IMR-90 (cell line): ENCODE data around the gene DDX24. TPM values are rescaled to one million over a fixed set of nuclear protein-coding genes. Genes with fewer than 3 reads are reported as not detected.

ENCODE experiments used
- ATAC-seq: fragments of 200-7000 bp; cut with Tn5 transposase; 2 replicates; pipeline ENCODE4 v1.9.1; 2020; ENCODE audit warnings: low read depth, mild to moderate bottlenecking, moderate library complexity
- BruUV-seq: library from RNA; stranded (reverse); fragments of 400-500 nt; replicated peaks from 2 replicates; lab custom pipeline; 2021; lab: Mats Ljungman, UMichigan
- CTCF ChIA-PET: fragments of 300-600 bp; formaldehyde crosslinking; extraction: SDS; loops from one replicate; lab custom pipeline; 2021; ENCODE audit warnings: antibody characterized with exemption; lab: Yijun Ruan, JAX
- POLR2A ChIA-PET: fragments of 300-600 bp; sonication (Branson Sonifier 250); formaldehyde crosslinking; loops from one replicate; lab custom pipeline; 2022; ENCODE audit warnings: antibody characterized with exemption; ENCODE audit not compliant: unreplicated experiment; lab: Charles Lee
- DNase-seq: peaks from one replicate; pipeline ENCODE4 v3.0.0; 2013
- H2AFZ ChIP-seq: replicated peaks from 2 replicates; pipeline ENCODE3; 2013; ENCODE audit warnings: low read length, mild to moderate bottlenecking; ENCODE audit not compliant: poor library complexity
- H2AK5ac ChIP-seq: 2 replicates; pipeline ENCODE4 v1.6.1; 2013; ENCODE audit warnings: low read depth, low read length, inconsistent platforms
- H2AK9ac ChIP-seq: replicated peaks from 2 replicates; pipeline ENCODE3; 2013; ENCODE audit warnings: mild to moderate bottlenecking, low read depth, low read length, moderate library complexity; ENCODE audit not compliant: poor library complexity
- H2BK120ac ChIP-seq: 2 replicates; pipeline ENCODE4 v1.6.1; 2013; ENCODE audit warnings: low read depth, low read length, inconsistent platforms
- H2BK15ac ChIP-seq: 3 replicates; pipeline ENCODE4 v1.6.1; 2013; ENCODE audit warnings: low read depth, low read length, inconsistent platforms
- H2BK20ac ChIP-seq: 2 replicates; pipeline ENCODE4 v1.6.1; 2013; ENCODE audit warnings: low read depth, mild to moderate bottlenecking, inconsistent platforms, low read length, moderate library complexity
- H2BK5ac ChIP-seq: 2 replicates; pipeline ENCODE4 v1.6.1; 2013; ENCODE audit warnings: mild to moderate bottlenecking, low read depth, low read length, inconsistent platforms; ENCODE audit not compliant: poor library complexity, severe bottlenecking
- H3K14ac ChIP-seq: replicated peaks from 2 replicates; pipeline ENCODE4 v1.6.1; 2013; ENCODE audit warnings: low read depth, low read length, inconsistent platforms
- H3K18ac ChIP-seq: 2 replicates; pipeline ENCODE4 v1.6.1; 2013; ENCODE audit warnings: low read depth, low read length, control low read depth
- H3K23ac ChIP-seq: 2 replicates; pipeline ENCODE4 v1.6.1; 2013; ENCODE audit warnings: low read depth, low read length, inconsistent platforms
- H3K27ac ChIP-seq: 2 replicates; pipeline ENCODE4 v1.5.1; 2013; ENCODE audit warnings: mild to moderate bottlenecking, control low read depth, low read length; ENCODE audit not compliant: insufficient read depth
- H3K27me3 ChIP-seq: 2 replicates; pipeline ENCODE4 v1.6.1; 2013; ENCODE audit warnings: low read length; ENCODE audit not compliant: control insufficient read depth, insufficient read depth
- H3K36me3 ChIP-seq: 2 replicates; pipeline ENCODE4 v1.6.1; 2013; ENCODE audit warnings: low read length, mixed read lengths; ENCODE audit not compliant: control insufficient read depth, insufficient read depth
- H3K4ac ChIP-seq: 2 replicates; pipeline ENCODE4 v1.6.1; 2013; ENCODE audit warnings: low read depth, low read length, inconsistent platforms
- H3K4me1 ChIP-seq: 2 replicates; pipeline ENCODE4 v1.6.1; 2013; ENCODE audit warnings: low read length, mixed read lengths; ENCODE audit not compliant: control insufficient read depth, insufficient read depth
- H3K4me2 ChIP-seq: 2 replicates; pipeline ENCODE4 v1.6.1; 2013; ENCODE audit warnings: low read depth, mild to moderate bottlenecking, control low read depth, low read length, moderate library complexity
- H3K4me3 ChIP-seq: 2 replicates; pipeline ENCODE4 v1.5.1; 2013; ENCODE audit warnings: low read depth, mild to moderate bottlenecking, control low read depth, low read length, moderate library complexity; ENCODE audit not compliant: insufficient read depth
- H3K56ac ChIP-seq: 2 replicates; pipeline ENCODE4 v1.6.1; 2013; ENCODE audit warnings: low read length, inconsistent platforms; ENCODE audit not compliant: insufficient read depth; ENCODE audit errors: extremely low read depth
- H3K79me1 ChIP-seq, 2 experiments: 2 replicates each; pipeline ENCODE4 v1.6.1; 2013; ENCODE audit warnings: low read length in 2 of 2, inconsistent platforms in 1 of 2, low read depth in 1 of 2
- H3K9ac ChIP-seq: 2 replicates; pipeline ENCODE4 v1.6.1; 2013; ENCODE audit warnings: low read depth, low read length, control low read depth
- H3K9me1 ChIP-seq: 2 replicates; pipeline ENCODE4 v1.6.1; 2013; ENCODE audit warnings: low read length, inconsistent platforms; ENCODE audit not compliant: insufficient read depth
- H3K9me3 ChIP-seq: 2 replicates; pipeline ENCODE4 v1.6.1; 2013; ENCODE audit warnings: low read length; ENCODE audit not compliant: control insufficient read depth, insufficient read depth
- H4K20me1 ChIP-seq: 2 replicates; pipeline ENCODE4 v1.6.1; 2013; ENCODE audit warnings: low read length, inconsistent platforms; ENCODE audit not compliant: insufficient read depth
- H4K5ac ChIP-seq: 2 replicates; pipeline ENCODE4 v1.6.1; 2013; ENCODE audit warnings: mild to moderate bottlenecking, low read depth, low read length, control low read depth
- H4K8ac ChIP-seq, 2 experiments: 2 replicates each; pipeline ENCODE4 v1.6.1; 2013; ENCODE audit warnings: low read depth in 2 of 2, low read length in 2 of 2, control low read depth in 1 of 2, inconsistent platforms in 1 of 2
- H4K91ac ChIP-seq: 2 replicates; pipeline ENCODE4 v1.6.1; 2013; ENCODE audit warnings: low read depth, low read length, inconsistent platforms; ENCODE audit not compliant: insufficient read depth
- BHLHE40 ChIP-seq: fragments of 150-350 bp; IDR thresholded peaks from 2 replicates; pipeline ENCODE4 v1.6.1; 2016; ENCODE audit warnings: mild to moderate bottlenecking, low read depth, low read length
- CEBPB ChIP-seq: IDR thresholded peaks from 2 replicates; pipeline ENCODE4 v1.6.1; 2012; ENCODE audit warnings: low read depth, low read length, improper control_type of control experiment
- CHD1 ChIP-seq: IDR thresholded peaks from 2 replicates; pipeline ENCODE4 v1.6.1; 2012; ENCODE audit warnings: low read depth, low read length, improper control_type of control experiment
- CTCF ChIP-seq: conservative IDR thresholded peaks from 2 replicates; pipeline ENCODE4 v1.5.1; 2012; ENCODE audit warnings: mild to moderate bottlenecking, low read depth, low read length, improper control_type of control experiment
- FOS ChIP-seq: fragments of 150-350 bp; IDR thresholded peaks from 2 replicates; pipeline ENCODE4 v1.6.1; 2016; ENCODE audit warnings: low read depth, low read length
- MAZ ChIP-seq: IDR thresholded peaks from 2 replicates; pipeline ENCODE4 v1.6.1; 2012; ENCODE audit warnings: low read depth, mild to moderate bottlenecking, low read length, improper control_type of control experiment, moderate library complexity, borderline replicate concordance
- POLR2A ChIP-seq: IDR thresholded peaks from 2 replicates; pipeline ENCODE4 v1.6.1; 2012; ENCODE audit warnings: mild to moderate bottlenecking, low read depth, low read length
- RAD21 ChIP-seq: IDR thresholded peaks from 2 replicates; pipeline ENCODE4 v1.6.1; 2012; ENCODE audit warnings: low read length, improper control_type of control experiment
- RCOR1 ChIP-seq: IDR thresholded peaks from 2 replicates; pipeline ENCODE4 v1.6.1; 2012; ENCODE audit warnings: mild to moderate bottlenecking, low read length, improper control_type of control experiment; ENCODE audit not compliant: insufficient replicate concordance
- RFX5 ChIP-seq: IDR thresholded peaks from 2 replicates; pipeline ENCODE4 v1.8.0; 2012; ENCODE audit warnings: low read depth, mild to moderate bottlenecking, low read length, moderate library complexity
- WGBS, 2 experiments: methylation state at CpG; one replicate each; pipeline versions ENCODE4 v1.1.5 to v1.1.7; 2013; ENCODE audit warnings: missing lambda C conversion rate in 2 of 2; ENCODE audit not compliant: insufficient read length in 1 of 2; ENCODE audit errors: extremely low coverage in 2 of 2; 5-methylcytosine and 5-hydroxymethylcytosine counted together
- dilution Hi-C: fragments of 300-500 bp; cut with HindIII; formaldehyde crosslinking; loops from one replicate; pipeline ENCODE4 v1.14.3; 2018; ENCODE audit warnings: low sequenced_read_pairs; ENCODE audit not compliant: unreplicated experiment
- in situ Hi-C: fragments of 300-500 bp; cut with MboI; formaldehyde crosslinking; loops from 3 replicates; pipeline ENCODE4 v1.14.3; 2019; ENCODE audit warnings: low sequenced_read_pairs, inconsistent platforms, mixed read lengths
- intact Hi-C: fragments of 100-400 bp; cut with micrococcal nuclease; formaldehyde crosslinking; loops from 2 replicates; pipeline ENCODE4 v1.10.0; 2022
- polyA plus RNA-seq, 3 experiments: library from polyadenylated mRNA; depleted of rRNA; stranded (reverse); fragments of >200 nt; gene quantifications; 2 replicates each; pipeline ENCODE4 v1.2.3, GENCODE V29; 2012; ENCODE audit warnings: low replicate concordance in 1 of 3
- total RNA-seq: library from RNA; depleted of rRNA; stranded (reverse); fragments of >200 nt; gene quantifications from 2 replicates; pipeline ENCODE4 v1.2.3, GENCODE V29; 2012
- TF ChIP-seq, protein P1 (sequence below): fragments of 150-350 bp; IDR thresholded peaks from 2 replicates; pipeline ENCODE4 v1.6.1; 2016; ENCODE audit warnings: low read depth, mild to moderate bottlenecking, low read length, moderate library complexity, borderline replicate concordance

Gene DDX24
- total and polyA plus RNA-seq, 2 of the 4 experiments (the other 2 are of a cell fraction): 134 to 155 TPM

DNA sequence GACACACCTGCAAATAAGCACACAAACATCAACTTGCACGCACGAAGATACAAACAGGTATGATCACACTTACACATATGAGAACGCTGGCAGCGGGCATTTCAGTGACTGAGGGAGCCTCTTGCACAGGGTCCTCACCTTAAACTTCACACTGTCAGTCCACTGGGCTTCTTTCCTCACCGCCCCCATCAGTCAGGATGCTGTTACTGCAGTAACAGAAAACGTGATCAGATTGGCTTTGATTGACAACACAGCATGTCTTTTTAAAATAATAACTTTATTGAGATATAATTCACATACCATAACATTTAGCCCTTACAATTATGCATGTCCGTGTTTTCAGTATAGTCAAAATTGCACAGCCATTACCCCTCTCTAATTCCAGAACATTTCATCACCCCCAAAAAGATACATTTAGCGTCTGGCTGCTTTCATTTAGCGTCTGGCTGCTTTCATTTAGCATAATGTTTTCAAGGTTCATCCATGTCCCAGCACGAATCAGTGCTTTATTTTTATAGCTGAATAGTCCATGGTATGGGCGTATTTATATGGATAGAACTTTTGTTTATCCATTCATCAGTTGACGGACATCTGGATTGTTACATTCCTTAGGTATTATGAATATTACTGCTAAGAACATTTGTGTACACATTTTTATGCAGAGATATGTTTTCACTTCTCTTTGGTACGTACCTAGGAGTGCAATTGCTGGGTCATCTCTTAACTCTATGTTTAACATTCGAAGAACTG is 75.5 kb downstream of the DDX24 start:
- TF ChIP-seq POLR2A (no peak), RFX5 (no peak), CTCF (peak; percentile 36), CEBPB (no peak), BHLHE40 (no peak; the same call in 1 of the 2 replicates), FOS (no peak), RAD21 (peak; percentile 23; the same call in 1 of the 2 replicates), RCOR1 (no peak), MAZ (no peak), CHD1 (no peak)
- TF ChIP-seq, protein P1, sequence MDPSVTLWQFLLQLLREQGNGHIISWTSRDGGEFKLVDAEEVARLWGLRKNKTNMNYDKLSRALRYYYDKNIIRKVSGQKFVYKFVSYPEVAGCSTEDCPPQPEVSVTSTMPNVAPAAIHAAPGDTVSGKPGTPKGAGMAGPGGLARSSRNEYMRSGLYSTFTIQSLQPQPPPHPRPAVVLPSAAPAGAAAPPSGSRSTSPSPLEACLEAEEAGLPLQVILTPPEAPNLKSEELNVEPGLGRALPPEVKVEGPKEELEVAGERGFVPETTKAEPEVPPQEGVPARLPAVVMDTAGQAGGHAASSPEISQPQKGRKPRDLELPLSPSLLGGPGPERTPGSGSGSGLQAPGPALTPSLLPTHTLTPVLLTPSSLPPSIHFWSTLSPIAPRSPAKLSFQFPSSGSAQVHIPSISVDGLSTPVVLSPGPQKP: no peak
- no peak overlapping the region for H3K23ac ChIP-seq
- WGBS, 2 experiments: 48% methylated on average over 4 of the region's 14 CpGs; no CpG with 5 or more reads in 1 of the 2 experiments
- no peak overlapping the region for H2BK20ac ChIP-seq
- no peak overlapping the region for H2AFZ ChIP-seq
- dilution Hi-C loops (no loop called here), intact Hi-C loops (no loop called here), in situ Hi-C loops (no loop called here)
- H3K4me1 ChIP-seq: no peaks in the 10 kb centered on the region
- no peak overlapping the region for H2BK5ac ChIP-seq
- ChIA-PET POLR2A (no interaction called here), CTCF (interaction anchor here (0.7 to 2.4 kb wide), 2 partner anchors 64 to 66 kb away, joined by 3 to 16 read pairs; no protein-coding TSS in a partner anchor)
- H4K20me1 ChIP-seq: no peaks in the 10 kb centered on the region
- no peak overlapping the region for H4K91ac ChIP-seq
- no peaks in the 10 kb centered on the region for H3K9me3 ChIP-seq
- no peaks in the 10 kb centered on the region for H3K79me1 ChIP-seq
- DNase-seq (no peak), ATAC-seq (no peak)
- BruUV-seq: no TSS peak
- no peak overlapping the region for H4K8ac ChIP-seq
- H3K18ac ChIP-seq: no peak overlapping the region
- no peak overlapping the region for H2AK5ac ChIP-seq
- H4K5ac ChIP-seq: no peak overlapping the region
- H3K4ac ChIP-seq: no peak overlapping the region
- H3K27ac ChIP-seq: no peak overlapping the region
- H3K36me3 ChIP-seq: no peaks in the 10 kb centered on the region
- no peak overlapping the region for H3K4me2 ChIP-seq
- no peak overlapping the region for H2BK120ac ChIP-seq
- no peak overlapping the region for H2AK9ac ChIP-seq
- H3K14ac ChIP-seq: no peak overlapping the region
- H3K27me3 ChIP-seq: peaks cover 38% of the 10 kb centered on the region
- H3K4me3 ChIP-seq: no peak overlapping the region
- no peak overlapping the region for H2BK15ac ChIP-seq
- H3K56ac ChIP-seq: no peak overlapping the region
- no peak overlapping the region for H3K9ac ChIP-seq
- H3K9me1 ChIP-seq: no peaks in the 10 kb centered on the region
